Endodermal cell (in vitro differentiated cells): ENCODE data around the gene KCNK10. TPM values are rescaled to one million over a fixed set of nuclear protein-coding genes. Genes with fewer than 3 reads are reported as not detected.

Source experiments
- DNase-seq: peaks from one replicate; pipeline ENCODE4 v3.0.0-alpha.2; 2017
- H3K27ac ChIP-seq: 2 replicates; pipeline ENCODE4 v1.5.1; 2013; ENCODE audit warnings: mild to moderate bottlenecking, low read depth, low read length, moderate library complexity
- H3K27me3 ChIP-seq: 2 replicates; pipeline ENCODE4 v1.6.1; 2013; ENCODE audit warnings: mild to moderate bottlenecking, low read length, moderate library complexity; ENCODE audit not compliant: insufficient read depth, control insufficient read depth, poor library complexity, severe bottlenecking
- H3K36me3 ChIP-seq: 2 replicates; pipeline ENCODE4 v1.7.0; 2013; ENCODE audit warnings: mild to moderate bottlenecking, low read length, moderate library complexity; ENCODE audit not compliant: control insufficient read depth, insufficient read depth
- H3K4me1 ChIP-seq: one replicate; pipeline ENCODE4 v1.7.0; 2013; ENCODE audit warnings: low read length; ENCODE audit not compliant: control insufficient read depth, insufficient read depth
- H3K4me3 ChIP-seq: 2 replicates; pipeline ENCODE4 v1.5.1; 2013; ENCODE audit warnings: mild to moderate bottlenecking, low read length, moderate library complexity
- H3K9ac ChIP-seq: 2 replicates; pipeline ENCODE4 v1.6.1; 2013; ENCODE audit warnings: mild to moderate bottlenecking, low read length, moderate library complexity; ENCODE audit not compliant: poor library complexity, severe bottlenecking; ENCODE audit errors: extremely low read depth
- H3K9me3 ChIP-seq: 2 replicates; pipeline ENCODE4 v1.6.1; 2013; ENCODE audit warnings: mild to moderate bottlenecking, low read length, moderate library complexity; ENCODE audit not compliant: control insufficient read depth
- H3K27ac Mint-ChIP-seq: 2 replicates; pipeline ENCODE4 v1.8.0; 2020; ENCODE audit warnings: mixed read lengths
- H3K27me3 Mint-ChIP-seq: 2 replicates; pipeline ENCODE4 v1.8.0; 2021; ENCODE audit warnings: mild to moderate bottlenecking, mixed read lengths; ENCODE audit not compliant: insufficient read depth
- H3K36me3 Mint-ChIP-seq: 2 replicates; pipeline ENCODE4 v1.8.0; 2020; ENCODE audit warnings: low read depth, mixed read lengths
- H3K4me1 Mint-ChIP-seq: 2 replicates; pipeline ENCODE4 v1.8.0; 2020; ENCODE audit warnings: mixed read lengths
- H3K4me3 Mint-ChIP-seq: 2 replicates; pipeline ENCODE4 v1.8.0; 2020; ENCODE audit warnings: mild to moderate bottlenecking, moderate library complexity, mixed read lengths
- H3K9me3 Mint-ChIP-seq: 2 replicates; pipeline ENCODE4 v1.8.0; 2020; ENCODE audit warnings: mild to moderate bottlenecking, mixed read lengths
- CTCF ChIP-seq: fragments of 200-600 bp; sonication (generic); conservative IDR thresholded peaks from 2 replicates; pipeline ENCODE4 v1.5.0; 2021; ENCODE audit warnings: antibody characterized with exemption, mild to moderate bottlenecking
- WGBS, 2 experiments: methylation state at CpG; one replicate each; pipeline versions ENCODE4 v1.1.5 to v1.1.7; 2013; ENCODE audit warnings: missing lambda C conversion rate in 2 of 2, mixed read lengths in 1 of 2; ENCODE audit not compliant: insufficient coverage in 1 of 2, insufficient read length in 1 of 2; 5-methylcytosine and 5-hydroxymethylcytosine counted together
- total RNA-seq, 2 donors: library from RNA; stranded (reverse); fragmentation: NEBNext Ultra II Directional in 1 of 2; extraction: Animal tissue kit (Norgen Biotek cat#: 25700) in 1 of 2; gene quantifications; 2 replicates in 1 of 2; 3 replicates in 1 of 2; pipeline ENCODE4 v1.2.1, GENCODE V29; 2021

The KCNK10 gene
- total RNA-seq, 2 donors from 2014 or later = 0.24 to 1.8 TPM

DNA sequence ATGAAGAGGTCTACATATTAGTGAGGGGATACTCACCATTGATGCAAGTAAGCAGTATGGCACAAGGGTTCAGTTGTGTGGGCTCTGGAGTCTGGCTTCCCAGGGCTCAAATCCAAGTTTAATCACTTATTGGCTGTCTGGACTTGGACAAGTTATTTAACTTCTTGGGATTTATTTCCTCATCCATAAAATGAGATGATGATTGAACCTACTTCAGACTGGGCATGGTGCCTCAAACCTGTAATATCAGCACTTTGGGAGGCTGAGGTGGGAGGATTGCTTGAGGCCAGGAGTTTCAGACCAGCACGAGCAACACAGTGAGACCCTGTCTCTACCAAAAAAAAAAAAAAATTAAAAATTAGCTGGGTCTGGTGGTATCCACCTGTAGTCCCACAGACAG is 67.9 kb downstream of the KCNK10 start:
- no peak for TF ChIP-seq CTCF
- Histone ChIP-seq H3K27ac (no peak overlapping the region), H3K9me3 (no peaks in the 10 kb centered on the region), H3K9ac (no peak overlapping the region), H3K4me1 (no peaks in the 10 kb centered on the region), H3K4me3 (no peak overlapping the region), H3K27me3 (peaks cover 9% of the 10 kb centered on the region), H3K36me3 (no peaks in the 10 kb centered on the region)
- Mint-ChIP-seq H3K9me3 (no peaks in the 10 kb centered on the region), H3K4me1 (no peaks in the 10 kb centered on the region), H3K4me3 (no peak overlapping the region), H3K36me3 (no peaks in the 10 kb centered on the region), H3K27me3 (peaks cover 8% of the 10 kb centered on the region), H3K27ac (no peak overlapping the region)
- DNase-seq = no peak
- 100% methylated on average over 1 of the region's 1 CpG; no CpG with 5 or more reads in 1 of the 2 experiments for WGBS, 2 experiments

GRCh38 chr14:88252498-88252897 is 70.6 kb downstream of the KCNK10 start:
- Histone ChIP-seq H3K27ac (peak overlapping the region; percentile 22), H3K9ac (no peak overlapping the region), H3K4me1 (no peaks in the 10 kb centered on the region), H3K27me3 (peaks cover 9% of the 10 kb centered on the region), H3K9me3 (no peaks in the 10 kb centered on the region), H3K4me3 (no peak overlapping the region), H3K36me3 (no peaks in the 10 kb centered on the region)
- no peaks in the 10 kb centered on the region for H3K9me3 Mint-ChIP-seq
- H3K4me3 Mint-ChIP-seq = no peak overlapping the region
- no peaks in the 10 kb centered on the region for H3K4me1 Mint-ChIP-seq
- peaks cover 3% of the 10 kb centered on the region for H3K27me3 Mint-ChIP-seq
- H3K36me3 Mint-ChIP-seq = no peaks in the 10 kb centered on the region
- 92 to 100% methylated on average over 1 to 3 of the region's 3 CpGs for WGBS, 2 experiments
- H3K27ac Mint-ChIP-seq = no peak overlapping the region
- TF ChIP-seq CTCF = no peak
- DNase-seq = no peak

DNA sequence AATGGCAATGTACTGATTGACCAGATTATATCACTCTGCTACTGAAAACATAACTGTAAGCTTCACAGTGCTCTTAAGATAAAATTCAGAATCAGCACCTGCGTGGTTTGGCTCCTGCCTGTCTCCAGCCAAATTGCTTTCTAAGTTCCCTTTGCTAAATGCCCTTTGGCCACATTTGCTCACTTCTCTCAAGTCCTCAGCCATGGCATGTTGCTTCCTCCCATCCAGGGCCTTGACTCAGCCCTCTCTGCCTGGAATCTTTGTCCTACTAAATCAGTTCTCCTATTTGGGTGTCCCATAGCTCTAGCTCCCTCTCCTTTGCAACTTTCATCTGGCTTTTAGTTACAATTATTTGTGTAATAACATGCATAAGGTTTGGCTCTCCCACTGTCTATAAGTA is 71.4 kb downstream of the KCNK10 start:
- Histone ChIP-seq H3K27ac (no peak overlapping the region), H3K9me3 (no peaks in the 10 kb centered on the region), H3K9ac (no peak overlapping the region), H3K4me1 (no peaks in the 10 kb centered on the region), H3K4me3 (no peak overlapping the region), H3K27me3 (peaks cover 9% of the 10 kb centered on the region), H3K36me3 (no peaks in the 10 kb centered on the region)
- no peak for TF ChIP-seq CTCF
- Mint-ChIP-seq H3K36me3 (no peaks in the 10 kb centered on the region), H3K27ac (no peak overlapping the region), H3K27me3 (peaks cover 7% of the 10 kb centered on the region), H3K4me1 (no peaks in the 10 kb centered on the region), H3K4me3 (no peak overlapping the region), H3K9me3 (no peaks in the 10 kb centered on the region)
- WGBS, 2 experiments = 89 to 100% methylated on average over 1 of the region's 1 CpG
- DNase-seq = no peak
